Endothelial cell of umbilical vein (primary cell): ENCODE measurements around the gene RASAL2. TPM values are rescaled to one million over a fixed set of nuclear protein-coding genes. Genes with fewer than 3 reads are reported as not detected.

Experiments
- BruUV-seq: library from RNA; stranded (reverse); fragments of 400-500 nt; replicated peaks from 2 replicates; lab custom pipeline; 2021; lab: Mats Ljungman, UMichigan
- CTCF ChIA-PET: fragments of 300-600, 350-600 bp; sonication (Branson Sonifier 250); formaldehyde crosslinking; loops from one replicate; lab custom pipeline; 2021; ENCODE audit warnings: antibody characterized with exemption, inconsistent platforms; lab: Charles Lee
- POLR2A ChIA-PET: fragments of 300-600, 350-600 bp; sonication (Branson Sonifier 250); formaldehyde crosslinking; loops from one replicate; lab custom pipeline; 2021; ENCODE audit warnings: antibody characterized with exemption, inconsistent platforms; lab: Charles Lee
- DNase-seq: peaks from one replicate; pipeline ENCODE4 v3.0.0-alpha.2; 2011; ENCODE audit warnings: low read depth, low spot score
- FAIRE-seq: peaks from 2 replicates; lab custom pipeline; 2011; peaks lifted over from hg19 to GRCh38; lab: Jason Lieb, UNC
- H2AFZ ChIP-seq: 2 replicates; pipeline ENCODE4 v1.6.0; 2012; ENCODE audit warnings: low read depth, low read length, control low read depth, inconsistent platforms
- H3K27ac ChIP-seq: 2 replicates; pipeline ENCODE4 v1.5.1; 2011; ENCODE audit warnings: low read depth, mild to moderate bottlenecking, control low read depth, low read length, moderate library complexity; ENCODE audit not compliant: insufficient read depth
- H3K27me3 ChIP-seq, 2 experiments: 2 replicates each; pipeline versions ENCODE4 v1.6.0 to v1.6.1; 2011; ENCODE audit warnings: low read length in 2 of 2, mixed read lengths in 1 of 2; ENCODE audit not compliant: control insufficient read depth in 2 of 2, insufficient read depth in 2 of 2
- H3K36me3 ChIP-seq, 2 experiments: 2 replicates in 1 of 2; 3 replicates in 1 of 2; pipeline ENCODE4 v1.5.1; 2011; ENCODE audit warnings: low read length in 2 of 2, mild to moderate bottlenecking in 1 of 2, moderate library complexity in 1 of 2; ENCODE audit not compliant: control insufficient read depth in 2 of 2, insufficient read depth in 2 of 2; ENCODE audit errors: extremely low read depth in 1 of 2
- H3K4me1 ChIP-seq: 3 replicates; pipeline ENCODE4 v1.5.1; 2011; ENCODE audit warnings: mild to moderate bottlenecking, low read length; ENCODE audit not compliant: control insufficient read depth, insufficient read depth; ENCODE audit errors: extremely low read depth
- H3K4me2 ChIP-seq: 2 replicates; pipeline ENCODE4 v1.6.1; 2011; ENCODE audit warnings: low read length, control low read depth, mixed read lengths; ENCODE audit not compliant: insufficient read depth
- H3K4me3 ChIP-seq, 3 experiments: fragments of 200-600 bp in 1 of 3; sonication (generic), shearing (Covaris generic) in 1 of 3; replicated peaks in 1 of 3; 2 replicates each; pipeline ENCODE4 v1.5.1; 2011 to 2016; ENCODE audit warnings: control low read depth in 3 of 3, low read length in 3 of 3, mild to moderate bottlenecking in 2 of 3, inconsistent platforms in 1 of 3, low read depth in 1 of 3, moderate library complexity in 1 of 3; ENCODE audit not compliant: insufficient read depth in 1 of 3
- H3K79me2 ChIP-seq: 2 replicates; pipeline ENCODE4 v1.6.0; 2012; ENCODE audit warnings: low read length, inconsistent platforms; ENCODE audit not compliant: control insufficient read depth, insufficient read depth
- H3K9ac ChIP-seq: replicated peaks from 2 replicates; pipeline ENCODE3; 2011; ENCODE audit warnings: low read length, control low read depth; ENCODE audit not compliant: insufficient read depth; ENCODE audit errors: extremely low read depth
- H3K9me1 ChIP-seq: replicated peaks from 3 replicates; pipeline ENCODE4 v1.6.0; 2011; ENCODE audit warnings: mild to moderate bottlenecking, low read length; ENCODE audit not compliant: control insufficient read depth, insufficient read depth; ENCODE audit errors: extremely low read depth
- H3K9me3 ChIP-seq: replicated peaks from 2 replicates; pipeline ENCODE4 v1.5.1; 2012; ENCODE audit warnings: low read length, inconsistent platforms; ENCODE audit not compliant: control insufficient read depth, insufficient read depth
- H4K20me1 ChIP-seq: replicated peaks from 2 replicates; pipeline ENCODE3; 2011; ENCODE audit warnings: mild to moderate bottlenecking, low read length; ENCODE audit not compliant: control insufficient read depth, insufficient read depth; ENCODE audit errors: extremely low read depth
- CTCF ChIP-seq, 2 donors: IDR thresholded peaks; 1 replicate in 1 of 2; 2 replicates in 1 of 2; pipeline ENCODE4 v1.5.1; 2011; ENCODE audit warnings: low read length in 2 of 2, mild to moderate bottlenecking in 2 of 2, moderate library complexity in 2 of 2, control low read depth in 1 of 2, inconsistent platforms in 1 of 2, low read depth in 1 of 2; ENCODE audit not compliant: insufficient read depth in 1 of 2; ENCODE audit errors: extremely low read depth in 1 of 2
- EZH2 ChIP-seq: IDR thresholded peaks from 2 replicates; pipeline ENCODE4 v1.6.1; 2012; ENCODE audit warnings: borderline replicate concordance, low read depth, mild to moderate bottlenecking, moderate library complexity, low read length, inconsistent platforms; ENCODE audit not compliant: severe bottlenecking
- FOS ChIP-seq: IDR thresholded peaks from 2 replicates; pipeline ENCODE4 v1.6.1; 2011; ENCODE audit warnings: mild to moderate bottlenecking, low read length, moderate library complexity, borderline replicate concordance; ENCODE audit not compliant: insufficient read depth
- GATA2 ChIP-seq: IDR thresholded peaks from 2 replicates; pipeline ENCODE4 v1.7.0; 2011; ENCODE audit warnings: low read depth, mild to moderate bottlenecking, moderate library complexity, mixed read lengths, low read length; ENCODE audit not compliant: insufficient read length, insufficient read depth
- JUN ChIP-seq: IDR thresholded peaks from 2 replicates; pipeline ENCODE4 v1.6.1; 2011; ENCODE audit warnings: borderline replicate concordance, low read depth; ENCODE audit not compliant: insufficient read length, insufficient read depth
- MAX ChIP-seq: IDR thresholded peaks from 2 replicates; pipeline ENCODE4 v1.6.1; 2011; ENCODE audit not compliant: insufficient read depth, insufficient read length
- MYC ChIP-seq: IDR thresholded peaks from one replicate; pipeline ENCODE4 v1.6.1; 2011; ENCODE audit warnings: mild to moderate bottlenecking, low read depth, low read length
- POLR2A ChIP-seq: IDR thresholded peaks from 2 replicates; pipeline ENCODE4 v1.6.1; 2012; ENCODE audit warnings: low read depth, mild to moderate bottlenecking, control low read depth, low read length
- POLR2AphosphoS5 ChIP-seq: IDR thresholded peaks from 2 replicates; pipeline ENCODE4 v1.6.1; 2012; ENCODE audit warnings: low read depth, mild to moderate bottlenecking, control low read depth, low read length, moderate library complexity; ENCODE audit not compliant: insufficient read depth
- dilution Hi-C: fragments of 300-500 bp; cut with MboI; formaldehyde crosslinking; loops from one replicate; pipeline ENCODE4 v1.15.0; 2019; ENCODE audit warnings: low sequenced_read_pairs; ENCODE audit not compliant: extremely low pct_ligation_motif_present
- intact Hi-C: fragments of 100-400 bp; cut with micrococcal nuclease; formaldehyde crosslinking; loops from one replicate; pipeline ENCODE4 v1.10.0; 2022
- polyA plus RNA-seq, 4 experiments: library from polyadenylated mRNA; depleted of rRNA in 3 of 4; stranded (reverse) in 3 of 4; unstranded in 1 of 4; fragments of >200 nt; gene quantifications; 2 replicates each; pipeline versions ENCODE4 v1.2.1 to v1.2.3, GENCODE V29; 2011 to 2012; ENCODE audit warnings: missing spikeins in 1 of 4
- total RNA-seq: library from RNA; stranded (reverse); gene quantifications from 2 replicates; pipeline ENCODE4 v1.2.3, GENCODE V29; 2021

The RASAL2 gene
- total and polyA plus RNA-seq, 2 donors (not counting 3 experiments of a cell fraction or from before 2014, with no cell fraction given): 12.5 to 15.5 TPM

- FAIRE-seq (no peak), DNase-seq (no peak)
- no peak overlapping the region for H3K27ac ChIP-seq
- intact Hi-C loops (loop anchor here (2.0 kb wide), 1 partner anchor 16 kb away; no protein-coding TSS in a partner anchor), dilution Hi-C loops (no loop called here)
- H2AFZ ChIP-seq: no peak overlapping the region
- H3K36me3 ChIP-seq: no peaks in the 10 kb centered on the region
- TF ChIP-seq MYC (no peak), POLR2A (no peak), FOS (no peak), POLR2AphosphoS5 (no peak), MAX (no peak), GATA2 (no peak), CTCF (IDR thresholded peaks at IDR 0.05; ENCODE audit: extremely low read depth in 1 of 2, insufficient read depth in 1 of 2, low read depth in 1 of 2, low read length in 2 of 2) (no peak), EZH2 (no peak), JUN (no peak)
- H3K9me3 ChIP-seq: no peaks in the 10 kb centered on the region
- ChIA-PET POLR2A (no interaction called here), CTCF (interaction anchor here (1.3 to 1.4 kb wide), 2 partner anchors 10 to 18 kb away, joined by 3 to 5 read pairs; no protein-coding TSS in a partner anchor)
- BruUV-seq: no TSS peak
- no peaks in the 10 kb centered on the region for H3K79me2 ChIP-seq
- no peak overlapping the region for H3K4me3 ChIP-seq
- no peaks in the 10 kb centered on the region for H3K4me1 ChIP-seq
- no peak overlapping the region for H3K9ac ChIP-seq
- H3K9me1 ChIP-seq: no peaks in the 10 kb centered on the region
- H4K20me1 ChIP-seq: no peaks in the 10 kb centered on the region
- no peaks in the 10 kb centered on the region for H3K27me3 ChIP-seq
- H3K4me2 ChIP-seq: no peak overlapping the region
Measured at GRCh38 chr1:178223289-178223688, 129.4 kb downstream of the RASAL2 start.
